Keratinocyte (primary cell): ENCODE measurements around the gene ADAMTSL1. TPM values are rescaled to one million over a fixed set of nuclear protein-coding genes. Genes with fewer than 3 reads are reported as not detected.

ENCODE experiments used
- DNase-seq: peaks from one replicate; pipeline ENCODE4 v3.0.0-alpha.2; 2011; ENCODE audit warnings: low read depth, missing footprints, low spot score
- FAIRE-seq: peaks from 2 replicates; lab custom pipeline; 2011; peaks lifted over from hg19 to GRCh38; lab: Jason Lieb, UNC
- H2AFZ ChIP-seq: 2 replicates; pipeline ENCODE4 v1.6.0; 2012; ENCODE audit warnings: low read length, control low read depth, inconsistent platforms; ENCODE audit not compliant: control insufficient read depth
- H3K27ac ChIP-seq: 2 replicates; pipeline ENCODE4 v1.5.1; 2011; ENCODE audit warnings: low read length; ENCODE audit not compliant: control insufficient read depth, insufficient read depth
- H3K27me3 ChIP-seq: 3 replicates; pipeline ENCODE4 v1.6.0; 2011; ENCODE audit warnings: low read length; ENCODE audit not compliant: control insufficient read depth, insufficient read depth; ENCODE audit errors: extremely low read depth
- H3K36me3 ChIP-seq, 2 experiments: 2 replicates in 1 of 2; 3 replicates in 1 of 2; pipeline ENCODE4 v1.5.1; 2011; ENCODE audit warnings: low read length in 2 of 2, mild to moderate bottlenecking in 1 of 2; ENCODE audit not compliant: control insufficient read depth in 2 of 2, insufficient read depth in 2 of 2; ENCODE audit errors: extremely low read depth in 1 of 2
- H3K4me1 ChIP-seq: 3 replicates; pipeline ENCODE4 v1.5.1; 2011; ENCODE audit warnings: low read length; ENCODE audit not compliant: control insufficient read depth, insufficient read depth; ENCODE audit errors: extremely low read depth
- H3K4me2 ChIP-seq: 3 replicates; pipeline ENCODE4 v1.6.0; 2011; ENCODE audit warnings: low read depth, low read length; ENCODE audit not compliant: control insufficient read depth, insufficient read depth; ENCODE audit errors: extremely low read depth
- H3K4me3 ChIP-seq, 3 experiments: fragments of 200-600 bp in 1 of 3; sonication (generic) in 1 of 3; 2 replicates in 2 of 3; 3 replicates in 1 of 3; pipeline ENCODE4 v1.5.1; 2011 to 2016; ENCODE audit warnings: low read length in 3 of 3, mild to moderate bottlenecking in 3 of 3, control low read depth in 2 of 3, inconsistent platforms in 1 of 3, low read depth in 1 of 3, mixed read lengths in 1 of 3, mixed run types in 1 of 3, moderate library complexity in 1 of 3; ENCODE audit not compliant: control insufficient read depth in 2 of 3, insufficient read depth in 2 of 3; ENCODE audit errors: extremely low read depth in 1 of 3
- H3K79me2 ChIP-seq: 2 replicates; pipeline ENCODE4 v1.6.0; 2012; ENCODE audit warnings: low read length; ENCODE audit not compliant: control insufficient read depth, insufficient read depth
- H3K9ac ChIP-seq: 3 replicates; pipeline ENCODE4 v1.6.0; 2011; ENCODE audit warnings: low read length; ENCODE audit not compliant: control insufficient read depth, insufficient read depth; ENCODE audit errors: extremely low read depth
- H3K9me1 ChIP-seq: 3 replicates; pipeline ENCODE4 v1.6.0; 2011; ENCODE audit warnings: low read length; ENCODE audit not compliant: control insufficient read depth, insufficient read depth; ENCODE audit errors: extremely low read depth
- H3K9me3 ChIP-seq: 2 replicates; pipeline ENCODE4 v1.5.1; 2012; ENCODE audit warnings: low read depth, low read length; ENCODE audit not compliant: control insufficient read depth
- H4K20me1 ChIP-seq: 3 replicates; pipeline ENCODE4 v1.6.0; 2011; ENCODE audit warnings: low read length; ENCODE audit not compliant: control insufficient read depth, insufficient read depth; ENCODE audit errors: extremely low read depth
- CTCF ChIP-seq, 3 experiments: IDR thresholded peaks in 1 of 3; conservative IDR thresholded peaks in 1 of 3; optimal IDR thresholded peaks in 1 of 3; 2 replicates in 2 of 3; 3 replicates in 1 of 3; pipeline versions ENCODE3 to v1.5.1; 2011; ENCODE audit warnings: low read length in 3 of 3, mild to moderate bottlenecking in 3 of 3, moderate library complexity in 2 of 3, control low read depth in 1 of 3, inconsistent platforms in 1 of 3; ENCODE audit not compliant: insufficient read depth in 2 of 3; ENCODE audit errors: extremely low read depth in 1 of 3
- EZH2 ChIP-seq: IDR thresholded peaks from one replicate; pipeline ENCODE4 v1.6.1; 2012; ENCODE audit warnings: inconsistent platforms, mild to moderate bottlenecking, low read length, moderate library complexity
- dilution Hi-C: fragments of 300-500 bp; cut with MboI; formaldehyde crosslinking; loops from one replicate; pipeline ENCODE4 v1.7.0; 2020; ENCODE audit warnings: low sequenced_read_pairs; ENCODE audit not compliant: extremely low pct_ligation_motif_present
- polyA plus RNA-seq, 5 experiments: library from polyadenylated mRNA; depleted of rRNA in 3 of 5; stranded (reverse) in 3 of 5; stranded (forward) in 1 of 5; unstranded in 1 of 5; fragments of >200 nt; gene quantifications; 1 replicate in 1 of 5; 2 replicates in 3 of 5; 3 replicates in 1 of 5; pipeline versions ENCODE4 v1.2.1 to v1.2.3, GENCODE V29; 2011 to 2012; ENCODE audit warnings: missing spikeins in 2 of 5, low read depth in 1 of 5, low replicate concordance in 1 of 5

ADAMTSL1 gene
- polyA plus RNA-seq, 1 donor (not counting 4 experiments of a cell fraction or from before 2014, with no cell fraction given): 1.1 TPM

GRCh38 chr9:18428661-18429060 is 45.3 kb upstream of the ADAMTSL1 start:
- no peak for TF ChIP-seq CTCF (optimal IDR thresholded peaks at IDR 0.05 in 1 of 3, IDR thresholded peaks at IDR 0.05 in 1 of 3, conservative IDR thresholded peaks at IDR 0.05 in 1 of 3; ENCODE audit: extremely low read depth in 1 of 3, insufficient read depth in 2 of 3, low read length in 3 of 3)
- TF ChIP-seq EZH2: no peak
- no peak for FAIRE-seq
- no peak overlapping the region for H3K4me2 ChIP-seq

GRCh38 chr9:18429070-18429469 is 44.9 kb upstream of the ADAMTSL1 start:
- Histone ChIP-seq H3K27ac (no peak overlapping the region), H3K9ac (no peak overlapping the region), H4K20me1 (no peaks in the 10 kb centered on the region), H3K27me3 (no peaks in the 10 kb centered on the region), H3K4me2 (no peak overlapping the region), H3K36me3 (no peaks in the 10 kb centered on the region), H3K9me1 (no peaks in the 10 kb centered on the region), H3K4me1 (no peaks in the 10 kb centered on the region), H2AFZ (no peak overlapping the region), H3K79me2 (no peaks in the 10 kb centered on the region), H3K9me3 (no peaks in the 10 kb centered on the region), H3K4me3 (no peak overlapping the region)
- DNase-seq: no peak
- no peak for TF ChIP-seq CTCF (optimal IDR thresholded peaks at IDR 0.05 in 1 of 3, IDR thresholded peaks at IDR 0.05 in 1 of 3, conservative IDR thresholded peaks at IDR 0.05 in 1 of 3; ENCODE audit: extremely low read depth in 1 of 3, insufficient read depth in 2 of 3, low read length in 3 of 3)
- TF ChIP-seq EZH2: no peak
- dilution Hi-C loops: no loop called here
- no peak for FAIRE-seq

More at GRCh38 chr9:18428661-18429060, 45.3 kb upstream of the ADAMTSL1 start:
- no peaks in the 10 kb centered on the region for H4K20me1 ChIP-seq
- no peak overlapping the region for H3K27ac ChIP-seq
- no peaks in the 10 kb centered on the region for H3K4me1 ChIP-seq
- no peak overlapping the region for H3K9ac ChIP-seq
- no peaks in the 10 kb centered on the region for H3K36me3 ChIP-seq
- H3K9me1 ChIP-seq: no peaks in the 10 kb centered on the region
- dilution Hi-C loops: no loop called here
- DNase-seq: no peak
- no peaks in the 10 kb centered on the region for H3K27me3 ChIP-seq
- no peaks in the 10 kb centered on the region for H3K9me3 ChIP-seq
- no peaks in the 10 kb centered on the region for H3K79me2 ChIP-seq
- H3K4me3 ChIP-seq: no peak overlapping the region
- no peak overlapping the region for H2AFZ ChIP-seq
